Measurements from ENCODE around the gene BPIFA1. TPM values are rescaled to one million over a fixed set of nuclear protein-coding genes. Genes with fewer than 3 reads are reported as not detected.

BPIFA1 gene
- total and polyA plus RNA-seq, 4 experiments from 2014 or later = not detected

- H3K27me3 ChIP-seq (ENCODE audit: insufficient read depth, low read length) = no peaks in the 10 kb centered on the region
- H3K27ac ChIP-seq (ENCODE audit: low read depth, low read length) = no peak overlapping the region
- no peak for DNase-seq
- Mint-ChIP-seq H3K4me3 (no peak overlapping the region), H3K36me3 (no peaks in the 10 kb centered on the region), H3K9me3 (no peaks in the 10 kb centered on the region), H3K27me3 (peaks cover 13 to 17% of the 10 kb centered on the region in 2 donors), H3K4me1 (peaks cover 0 to 1% (median 0%) of the 10 kb centered on the region in 4 donors), H3K27ac (no peak overlapping the region)
- intact Hi-C loops (cut with micrococcal nuclease) = no loop called here
- H3K36me3 ChIP-seq (ENCODE audit: insufficient read depth, low read length) = no peaks in the 10 kb centered on the region
- ChIA-PET CTCF (ENCODE audit: partially characterized antibody) (interaction anchor here (0.5 kb wide), 1 partner anchor 17 kb away, joined by 3 read pairs; no protein-coding TSS in a partner anchor), POLR2A (ENCODE audit: partially characterized antibody) (no interaction called here)
- H3K9me3 ChIP-seq (ENCODE audit: control insufficient read depth in 1 of 2, low read length in 2 of 2) = no peaks in the 10 kb centered on the region
- H3K4me3 ChIP-seq (ENCODE audit: low read length in 2 of 2) = no peak overlapping the region
- H3K4me1 ChIP-seq (ENCODE audit: insufficient read depth, low read length) = no peaks in the 10 kb centered on the region
Measured at GRCh38 chr20:33272155-33272873, 36.5 kb downstream of the BPIFA1 start.

- Mint-ChIP-seq H3K27ac (no peak overlapping the region), H3K9me3 (no peaks in the 10 kb centered on the region), H3K27me3 (peaks cover 9 to 12% of the 10 kb centered on the region in 2 donors), H3K4me1 (peaks cover 0 to 1% (median 0%) of the 10 kb centered on the region in 4 donors), H3K36me3 (no peaks in the 10 kb centered on the region), H3K4me3 (no peak overlapping the region)
- CTCF ChIA-PET (ENCODE audit: partially characterized antibody) = no interaction called here
- POLR2A ChIA-PET (ENCODE audit: partially characterized antibody) = no interaction called here
- H3K4me1 ChIP-seq (ENCODE audit: insufficient read depth, low read length) = no peaks in the 10 kb centered on the region
- H3K36me3 ChIP-seq (ENCODE audit: insufficient read depth, low read length) = no peaks in the 10 kb centered on the region
- DNase-seq = no peak
- no peaks in the 10 kb centered on the region for H3K27me3 ChIP-seq (ENCODE audit: insufficient read depth, low read length)
- no peak overlapping the region for H3K4me3 ChIP-seq (ENCODE audit: low read length in 2 of 2)
- no peak overlapping the region for H3K27ac ChIP-seq (ENCODE audit: low read depth, low read length)
- intact Hi-C loops (cut with micrococcal nuclease) = no loop called here
- no peaks in the 10 kb centered on the region for H3K9me3 ChIP-seq (ENCODE audit: control insufficient read depth in 1 of 2, low read length in 2 of 2)
Measured at GRCh38 chr20:33273117-33273851, 37.5 kb downstream of the BPIFA1 start.

- Histone ChIP-seq H3K27ac (ENCODE audit: low read depth, low read length) (no peak overlapping the region), H3K4me1 (ENCODE audit: insufficient read depth, low read length) (no peaks in the 10 kb centered on the region), H3K36me3 (ENCODE audit: insufficient read depth, low read length) (no peaks in the 10 kb centered on the region), H3K27me3 (ENCODE audit: insufficient read depth, low read length) (no peaks in the 10 kb centered on the region), H3K9me3 (ENCODE audit: control insufficient read depth in 1 of 2, low read length in 2 of 2) (no peaks in the 10 kb centered on the region), H3K4me3 (ENCODE audit: low read length in 2 of 2) (no peak overlapping the region)
- Mint-ChIP-seq H3K27me3 (peaks cover 4 to 18% of the 10 kb centered on the region in 2 donors), H3K36me3 (no peaks in the 10 kb centered on the region), H3K9me3 (no peaks in the 10 kb centered on the region), H3K4me1 (peaks cover 0 to 1% (median 0%) of the 10 kb centered on the region in 4 donors), H3K4me3 (no peak overlapping the region), H3K27ac (no peak overlapping the region)
- DNase-seq = no peak
- ChIA-PET CTCF (ENCODE audit: partially characterized antibody) (no interaction called here), POLR2A (ENCODE audit: partially characterized antibody) (no interaction called here)
- intact Hi-C loops (cut with micrococcal nuclease) = no loop called here
Measured at GRCh38 chr20:33275215-33275614, 39.4 kb downstream of the BPIFA1 start.

GRCh38 chr20:33275871-33276270 is 40.1 kb downstream of the BPIFA1 start:
- Mint-ChIP-seq H3K27ac (no peak overlapping the region), H3K4me1 (peaks cover 0 to 1% (median 0%) of the 10 kb centered on the region in 4 donors), H3K9me3 (no peaks in the 10 kb centered on the region), H3K36me3 (no peaks in the 10 kb centered on the region), H3K27me3 (peaks cover 4 to 18% of the 10 kb centered on the region in 2 donors), H3K4me3 (no peak overlapping the region)
- DNase-seq = no peak
- ChIA-PET POLR2A (ENCODE audit: partially characterized antibody) (no interaction called here), CTCF (ENCODE audit: partially characterized antibody) (no interaction called here)
- Histone ChIP-seq H3K4me3 (ENCODE audit: low read length in 2 of 2) (no peak overlapping the region), H3K36me3 (ENCODE audit: insufficient read depth, low read length) (no peaks in the 10 kb centered on the region), H3K27me3 (ENCODE audit: insufficient read depth, low read length) (no peaks in the 10 kb centered on the region), H3K4me1 (ENCODE audit: insufficient read depth, low read length) (no peaks in the 10 kb centered on the region), H3K9me3 (ENCODE audit: control insufficient read depth in 1 of 2, low read length in 2 of 2) (no peaks in the 10 kb centered on the region), H3K27ac (ENCODE audit: low read depth, low read length) (no peak overlapping the region)
- intact Hi-C loops (cut with micrococcal nuclease) = no loop called here

GRCh38 chr20:33276303-33277113 is 40.7 kb downstream of the BPIFA1 start:
- Mint-ChIP-seq H3K4me3 (peak overlapping the region in 1 of 8 donors; percentile 15), H3K9me3 (no peaks in the 10 kb centered on the region), H3K27ac (no peak overlapping the region), H3K27me3 (peaks cover 2 to 16% of the 10 kb centered on the region in 2 donors), H3K4me1 (peaks cover 0 to 1% (median 0%) of the 10 kb centered on the region in 4 donors), H3K36me3 (no peaks in the 10 kb centered on the region)
- no peaks in the 10 kb centered on the region for H3K27me3 ChIP-seq (ENCODE audit: insufficient read depth, low read length)
- H3K4me3 ChIP-seq (ENCODE audit: low read length in 2 of 2) = no peak overlapping the region
- no peaks in the 10 kb centered on the region for H3K4me1 ChIP-seq (ENCODE audit: insufficient read depth, low read length)
- no peak for DNase-seq
- ChIA-PET POLR2A (ENCODE audit: partially characterized antibody) (no interaction called here), CTCF (ENCODE audit: partially characterized antibody) (no interaction called here)
- no peaks in the 10 kb centered on the region for H3K36me3 ChIP-seq (ENCODE audit: insufficient read depth, low read length)
- H3K27ac ChIP-seq (ENCODE audit: low read depth, low read length) = no peak overlapping the region
- no peaks in the 10 kb centered on the region for H3K9me3 ChIP-seq (ENCODE audit: control insufficient read depth in 1 of 2, low read length in 2 of 2)
- intact Hi-C loops (cut with micrococcal nuclease) = no loop called here

- no peak overlapping the region for H3K4me3 Mint-ChIP-seq
- DNase-seq = no peak
- H3K9me3 Mint-ChIP-seq = no peaks in the 10 kb centered on the region
- no peaks in the 10 kb centered on the region for H3K36me3 Mint-ChIP-seq
- ChIA-PET POLR2A (ENCODE audit: partially characterized antibody) (no interaction called here), CTCF (ENCODE audit: partially characterized antibody) (no interaction called here)
- H3K27ac Mint-ChIP-seq = no peak overlapping the region
- Histone ChIP-seq H3K4me1 (ENCODE audit: insufficient read depth, low read length) (no peaks in the 10 kb centered on the region), H3K27ac (ENCODE audit: low read depth, low read length) (no peak overlapping the region), H3K27me3 (ENCODE audit: insufficient read depth, low read length) (no peaks in the 10 kb centered on the region), H3K9me3 (ENCODE audit: control insufficient read depth in 1 of 2, low read length in 2 of 2) (no peaks in the 10 kb centered on the region), H3K36me3 (ENCODE audit: insufficient read depth, low read length) (no peaks in the 10 kb centered on the region), H3K4me3 (ENCODE audit: low read length in 2 of 2) (no peak overlapping the region)
- peaks cover 0 to 1% (median 0%) of the 10 kb centered on the region in 4 donors for H3K4me1 Mint-ChIP-seq
- peaks cover 3 to 16% of the 10 kb centered on the region in 2 donors for H3K27me3 Mint-ChIP-seq
- intact Hi-C loops (cut with micrococcal nuclease) = no loop called here
Measured at GRCh38 chr20:33277471-33278441, 42.0 kb downstream of the BPIFA1 start.
